NB4 (cell line): ENCODE results near the gene HDAC4.

Experiments
- POLR2A ChIP-seq: IDR thresholded peaks from 2 replicates; pipeline ENCODE4 v1.6.1; 2011; ENCODE audit warnings: mild to moderate bottlenecking; ENCODE audit not compliant: insufficient read length; ENCODE audit errors: extremely low read depth
- TF ChIP-seq, protein P1 (sequence below): IDR thresholded peaks from one replicate; pipeline ENCODE4 v1.5.1; 2012; ENCODE audit warnings: low read depth, low read length

DNA sequence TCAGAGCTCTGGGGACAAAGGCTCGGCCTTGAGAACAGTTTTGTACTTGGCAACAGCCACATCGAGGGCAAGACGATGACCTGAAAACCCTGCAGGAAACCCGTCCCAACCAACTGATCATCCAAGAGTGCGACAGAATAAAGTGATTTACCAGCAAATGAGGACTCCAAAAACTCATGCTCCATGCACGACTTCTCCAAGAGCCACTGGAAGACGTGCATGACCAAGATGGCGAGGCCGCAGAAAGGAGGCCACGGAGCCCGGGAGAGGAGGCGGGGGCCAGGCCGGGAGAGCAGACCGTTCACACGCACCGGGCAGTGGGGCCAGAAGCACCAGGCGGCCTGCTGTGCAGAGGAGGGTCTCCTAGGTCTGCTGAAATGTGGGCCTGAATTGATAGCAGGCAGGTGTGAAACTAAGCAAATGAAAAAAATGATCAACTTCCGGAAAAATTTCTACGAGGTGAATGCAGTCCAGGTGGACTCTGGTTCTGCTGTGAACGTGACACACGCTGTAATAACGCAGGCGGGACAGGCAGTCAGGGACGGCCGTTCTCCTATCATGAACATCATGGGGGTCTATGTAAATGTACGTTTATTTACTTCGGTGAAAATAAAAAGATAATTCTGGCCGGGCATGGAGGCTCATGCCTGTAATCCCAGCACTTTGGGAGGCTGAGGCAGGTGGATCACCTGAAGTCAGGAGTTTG is 252.2 kb downstream of the HDAC4 start:
- TF ChIP-seq POLR2A, result no peak
- TF ChIP-seq, protein P1, sequence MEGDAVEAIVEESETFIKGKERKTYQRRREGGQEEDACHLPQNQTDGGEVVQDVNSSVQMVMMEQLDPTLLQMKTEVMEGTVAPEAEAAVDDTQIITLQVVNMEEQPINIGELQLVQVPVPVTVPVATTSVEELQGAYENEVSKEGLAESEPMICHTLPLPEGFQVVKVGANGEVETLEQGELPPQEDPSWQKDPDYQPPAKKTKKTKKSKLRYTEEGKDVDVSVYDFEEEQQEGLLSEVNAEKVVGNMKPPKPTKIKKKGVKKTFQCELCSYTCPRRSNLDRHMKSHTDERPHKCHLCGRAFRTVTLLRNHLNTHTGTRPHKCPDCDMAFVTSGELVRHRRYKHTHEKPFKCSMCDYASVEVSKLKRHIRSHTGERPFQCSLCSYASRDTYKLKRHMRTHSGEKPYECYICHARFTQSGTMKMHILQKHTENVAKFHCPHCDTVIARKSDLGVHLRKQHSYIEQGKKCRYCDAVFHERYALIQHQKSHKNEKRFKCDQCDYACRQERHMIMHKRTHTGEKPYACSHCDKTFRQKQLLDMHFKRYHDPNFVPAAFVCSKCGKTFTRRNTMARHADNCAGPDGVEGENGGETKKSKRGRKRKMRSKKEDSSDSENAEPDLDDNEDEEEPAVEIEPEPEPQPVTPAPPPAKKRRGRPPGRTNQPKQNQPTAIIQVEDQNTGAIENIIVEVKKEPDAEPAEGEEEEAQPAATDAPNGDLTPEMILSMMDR, result no peak
